GM12873 (cell line): ENCODE results near the gene MYL12B.

Source experiments
- TF ChIP-seq, protein P1 (sequence below): IDR thresholded peaks from 2 replicates; pipeline ENCODE4 v1.5.1; 2012; ENCODE audit warnings: low read depth, mild to moderate bottlenecking, moderate library complexity, low read length, control low read depth; ENCODE audit not compliant: insufficient read depth; ENCODE audit errors: missing control alignments

MYL12B gene

GRCh38 chr18:3297025-3297984, 35.4 kb downstream of the MYL12B start:
- TF ChIP-seq, protein P1, sequence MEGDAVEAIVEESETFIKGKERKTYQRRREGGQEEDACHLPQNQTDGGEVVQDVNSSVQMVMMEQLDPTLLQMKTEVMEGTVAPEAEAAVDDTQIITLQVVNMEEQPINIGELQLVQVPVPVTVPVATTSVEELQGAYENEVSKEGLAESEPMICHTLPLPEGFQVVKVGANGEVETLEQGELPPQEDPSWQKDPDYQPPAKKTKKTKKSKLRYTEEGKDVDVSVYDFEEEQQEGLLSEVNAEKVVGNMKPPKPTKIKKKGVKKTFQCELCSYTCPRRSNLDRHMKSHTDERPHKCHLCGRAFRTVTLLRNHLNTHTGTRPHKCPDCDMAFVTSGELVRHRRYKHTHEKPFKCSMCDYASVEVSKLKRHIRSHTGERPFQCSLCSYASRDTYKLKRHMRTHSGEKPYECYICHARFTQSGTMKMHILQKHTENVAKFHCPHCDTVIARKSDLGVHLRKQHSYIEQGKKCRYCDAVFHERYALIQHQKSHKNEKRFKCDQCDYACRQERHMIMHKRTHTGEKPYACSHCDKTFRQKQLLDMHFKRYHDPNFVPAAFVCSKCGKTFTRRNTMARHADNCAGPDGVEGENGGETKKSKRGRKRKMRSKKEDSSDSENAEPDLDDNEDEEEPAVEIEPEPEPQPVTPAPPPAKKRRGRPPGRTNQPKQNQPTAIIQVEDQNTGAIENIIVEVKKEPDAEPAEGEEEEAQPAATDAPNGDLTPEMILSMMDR, result peak; percentile 97

- TF ChIP-seq, protein P1, result no peak
These were observed 42.9 kb downstream of the MYL12B start for GRCh38 chr18:3304832-3305231.

DNA sequence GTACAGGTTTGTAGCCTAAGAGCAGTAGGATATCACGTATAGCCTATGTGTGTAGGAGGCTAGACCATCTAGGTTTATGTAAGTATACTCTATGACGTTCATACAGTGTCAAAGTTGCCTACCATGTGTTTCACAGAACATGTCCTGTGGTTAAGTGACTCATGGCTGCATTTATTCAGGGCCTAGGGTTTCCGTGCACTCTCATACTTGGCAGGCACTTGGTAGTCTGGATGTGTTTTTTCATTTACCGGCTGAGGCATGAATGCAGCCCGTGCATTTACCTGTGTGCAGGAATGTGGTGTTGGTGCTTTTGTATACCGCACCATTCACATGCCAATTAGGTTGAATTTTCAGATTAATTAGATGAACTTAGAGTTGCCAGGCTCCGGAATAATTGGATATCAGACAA, 43.4 kb downstream of the MYL12B start:
- TF ChIP-seq, protein P1, result no peak

DNA sequence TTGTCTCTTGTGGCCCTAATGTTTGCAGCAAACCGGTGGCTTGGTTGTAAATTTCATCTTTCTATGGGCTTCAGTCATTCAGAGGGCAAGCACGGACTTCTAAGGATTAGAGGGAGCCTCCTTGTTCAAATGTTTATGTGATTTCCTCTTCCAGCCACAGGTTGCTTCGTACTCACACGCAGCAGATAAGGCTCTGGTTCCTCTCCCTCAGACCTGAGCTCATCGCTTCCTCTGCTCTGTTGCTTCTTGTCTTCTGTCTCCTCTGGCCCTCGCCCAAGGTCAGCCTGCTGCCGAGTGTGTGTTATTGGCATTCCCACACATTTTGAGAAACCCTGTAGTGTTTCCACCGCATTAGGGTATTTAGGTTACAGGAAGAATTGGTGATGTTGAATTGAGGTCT, 44.0 kb downstream of the MYL12B start:
- TF ChIP-seq, protein P1, result no peak

GRCh38 chr18:3306391-3306790, 44.5 kb downstream of the MYL12B start:
- TF ChIP-seq, protein P1, result no peak

DNA sequence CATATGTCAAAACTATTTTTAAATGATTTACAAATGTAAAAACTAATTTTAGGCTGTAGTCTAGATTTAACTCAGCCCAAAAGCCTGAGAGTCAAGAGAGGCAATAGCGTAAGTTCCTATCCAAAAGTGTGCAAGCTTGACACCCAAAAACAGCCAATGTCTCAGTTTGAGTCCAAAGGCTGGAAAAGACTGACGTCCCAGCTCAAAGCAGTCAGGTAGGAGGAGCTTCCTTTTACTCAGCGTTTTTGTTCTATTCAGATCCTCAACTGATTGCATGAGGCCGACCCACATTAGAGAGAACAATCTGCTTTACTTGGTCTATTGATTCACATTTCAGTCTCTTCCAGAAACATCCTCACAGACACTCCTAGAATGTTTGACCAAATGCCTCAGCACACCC, 51.8 kb downstream of the MYL12B start:
- TF ChIP-seq, protein P1, result no peak

DNA sequence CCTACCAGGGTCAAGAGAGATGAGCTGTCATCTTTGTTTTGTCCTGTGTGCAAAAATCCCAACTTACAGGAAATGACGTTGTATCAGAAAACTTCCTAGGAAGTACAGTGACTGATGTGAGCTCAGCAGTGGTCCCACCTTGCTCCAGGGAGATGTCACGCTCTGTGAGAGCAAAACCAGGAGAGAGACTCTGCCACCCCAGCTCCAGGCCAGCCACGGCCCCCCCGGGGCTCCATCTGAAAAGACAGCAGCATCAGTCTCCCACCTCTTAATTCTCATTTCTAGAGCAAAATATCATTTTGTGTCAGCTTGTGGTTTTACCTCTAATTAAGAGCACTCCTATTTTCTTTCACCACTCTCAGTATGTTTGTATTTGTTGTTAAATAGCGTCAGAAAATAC, 57.5 kb downstream of the MYL12B start:
- TF ChIP-seq, protein P1, result no peak
